Uterus (tissue), 4 donors: Measurements from ENCODE around the gene MTF1. TPM values are rescaled to one million over a fixed set of nuclear protein-coding genes. Genes with fewer than 3 reads are reported as not detected.

Experiments
- DNase-seq, 2 donors: peaks; one replicate each; pipeline ENCODE4 v3.0.0-alpha.2; 2019 to 2020
- H3K27ac ChIP-seq, 2 donors: fragments of 200-600 bp; sonication (generic); 1 replicate in 1 of 2; 2 replicates in 1 of 2; pipeline ENCODE4 v1.5.1; 2016 to 2018
- H3K27me3 ChIP-seq, 2 donors: fragments of 200-600 bp; sonication (generic); one replicate each; pipeline ENCODE4 v1.5.1; 2018 to 2019; ENCODE audit warnings: control low read depth in 1 of 2
- H3K36me3 ChIP-seq, 2 donors: fragments of 200-600 bp; sonication (generic); one replicate each; pipeline ENCODE4 v1.5.1; 2019; ENCODE audit warnings: control low read depth in 1 of 2
- H3K4me1 ChIP-seq, 2 donors: fragments of 200-600 bp; sonication (generic); one replicate each; pipeline ENCODE4 v1.5.1; 2018 to 2019; ENCODE audit warnings: control low read depth in 1 of 2
- H3K4me3 ChIP-seq, 2 donors: fragments of 200-600 bp; sonication (generic); 1 replicate in 1 of 2; 2 replicates in 1 of 2; pipeline ENCODE4 v1.5.1; 2018 to 2019; ENCODE audit warnings: mild to moderate bottlenecking in 1 of 2
- H3K9me3 ChIP-seq, 2 donors: fragments of 200-600 bp; sonication (generic); one replicate each; pipeline ENCODE4 v1.5.1; 2019; ENCODE audit warnings: control low read depth in 1 of 2
- CTCF ChIP-seq, 4 experiments: fragments of 200-600 bp in 2 of 4; fragments of 450-650 bp in 2 of 4; sonication (generic) in 2 of 4; IDR thresholded peaks; one replicate each; pipeline ENCODE4 v1.5.1; 2016 to 2019; ENCODE audit warnings: antibody characterized with exemption in 4 of 4, mild to moderate bottlenecking in 2 of 4, moderate library complexity in 1 of 4
- POLR2A ChIP-seq, 2 donors: fragments of 450-650 bp; IDR thresholded peaks; one replicate each; pipeline ENCODE4 v1.6.1; 2016; ENCODE audit warnings: antibody characterized with exemption in 2 of 2, mild to moderate bottlenecking in 1 of 2, moderate library complexity in 1 of 2
- intact Hi-C: fragments of 100-400 bp; cut with DNase I; formaldehyde crosslinking; loops from one replicate; pipeline ENCODE4 v1.15.1; 2023; ENCODE audit warnings: low total_unique reads
- small RNA-seq: library from RNA; depleted of rRNA; stranded (forward); fragments of <200 nt; gene quantifications from one replicate; pipeline ENCODE3, GENCODE V24; 2016
- total RNA-seq, 4 donors: library from RNA; depleted of rRNA in 3 of 4; stranded (reverse); fragments of >200 nt in 3 of 4; gene quantifications; one replicate each; pipeline versions ENCODE4 v1.1.0 to v1.2.4, GENCODE V29; 2014 to 2023
- donor health status: DM: yes; HTN: yes; CAD: no.

The MTF1 gene
- total RNA-seq, 4 donors from 2014 or later: 1.5 to 20.5 (median 4.8) TPM

GRCh38 chr1:37761416-37762095, 97.8 kb downstream of the MTF1 start:
- Histone ChIP-seq H3K27me3 (peaks cover 6 to 19% of the 10 kb centered on the region in 2 donors), H3K4me3 (no peak overlapping the region), H3K36me3 (no peaks in the 10 kb centered on the region), H3K4me1 (no peaks in the 10 kb centered on the region), H3K27ac (no peak overlapping the region), H3K9me3 (no peaks in the 10 kb centered on the region)
- intact Hi-C loops: no loop called here
- TF ChIP-seq POLR2A (IDR thresholded peaks at IDR 0.05): no peak
- no peak for TF ChIP-seq CTCF (IDR thresholded peaks at IDR 0.05)
- DNase-seq: no peak

Small RNA genes lying within 50 kb of the gene (small RNA-seq; reads per million reads assigned to genes)
- gene RF00092: not detected
- not detected for gene RNU6-584P

Other genes starting within 250 kb of the MTF1 start
- gene RSPO1, start 224.7 kb downstream of the MTF1 start, total RNA-seq: 10 to 100 TPM in 3 of 4 donors, 1 to 10 TPM in 1; 4.6 to 74.6 (median 29.9) TPM
- 1 to 10 TPM in 1 of 4 donors, under 1 TPM in 1, not detected in 2; 0.18 to 5.9 TPM for gene CDCA8, start 167.1 kb downstream of the MTF1 start, total RNA-seq
- under 1 TPM in 2 of 4 donors, not detected in 2; 0.41 to 0.67 TPM for gene EPHA10, start 94.5 kb downstream of the MTF1 start, total RNA-seq
- gene MANEAL, start 65.7 kb downstream of the MTF1 start, total RNA-seq: 1 to 10 TPM in 2 of 4 donors, not detected in 2; 1.8 to 2.6 TPM
- gene C1orf122, start 51.8 kb downstream of the MTF1 start, total RNA-seq: 10 to 100 TPM; 15.4 to 25.6 (median 20.1) TPM
- 10 to 100 TPM in 3 of 4 donors, 1 to 10 TPM in 1; 8.5 to 12.0 (median 10.5) TPM for gene YRDC, start 51.4 kb downstream of the MTF1 start, total RNA-seq
- 10 to 100 TPM; 20.2 to 79.4 (median 46.8) TPM for gene INPP5B, start 87.5 kb upstream of the MTF1 start, total RNA-seq
- 100 to 1,000 TPM in 1 of 4 donors, 10 to 100 TPM in 3; 22.6 to 102 (median 45.4) TPM for gene SF3A3, start 130.4 kb upstream of the MTF1 start, total RNA-seq
- 10 to 100 TPM; 21.0 to 97.5 (median 42.1) TPM for gene FHL3, start 145.9 kb upstream of the MTF1 start, total RNA-seq
- 10 to 100 TPM in 3 of 4 donors, 1 to 10 TPM in 1; 8.2 to 60.3 (median 36.9) TPM for gene UTP11, start 153.1 kb upstream of the MTF1 start, total RNA-seq
- not detected for gene POU3F1, start 187.2 kb upstream of the MTF1 start, total RNA-seq